SK-N-MC (cell line): Measurements from ENCODE around the gene ITPR2.

Source experiments
- EZH2 ChIP-seq: fragments of 200-600 bp; sonication (generic); IDR thresholded peaks from one replicate; pipeline ENCODE4 v1.6.1; 2017; ENCODE audit warnings: antibody characterized with exemption
- POLR2AphosphoS5 ChIP-seq: IDR thresholded peaks from 2 replicates; pipeline ENCODE4 v1.6.1; 2012; ENCODE audit warnings: mild to moderate bottlenecking, low read depth, low read length, borderline replicate concordance

DNA sequence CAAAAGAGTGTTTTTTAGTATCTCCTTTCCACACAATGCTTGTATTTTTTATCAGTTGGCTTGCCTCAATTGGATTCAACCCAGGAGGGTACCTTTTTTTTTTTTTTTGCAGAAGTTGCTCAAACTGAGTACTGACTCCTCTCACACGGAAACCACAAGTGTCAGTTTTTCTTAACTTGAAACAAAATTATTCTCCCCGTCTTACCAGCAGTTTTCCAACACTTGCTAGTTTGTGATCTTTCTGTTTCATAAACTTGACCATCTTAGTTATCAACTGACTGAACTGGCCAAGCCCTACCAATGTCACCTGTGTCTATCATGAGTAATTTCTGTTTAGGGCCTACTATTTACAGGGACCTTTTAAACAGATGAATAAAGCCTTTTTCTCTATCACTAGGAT lies 34.1 kb upstream of the ITPR2 start:
- TF ChIP-seq EZH2 = no peak
- TF ChIP-seq POLR2AphosphoS5 = no peak
